Astrocyte (in vitro differentiated cells and primary cell): ENCODE data around the gene ARPC5.

ENCODE experiments used
- CTCF ChIP-seq: IDR thresholded peaks from 2 replicates; pipeline ENCODE4 v1.5.1; 2011; ENCODE audit warnings: low read depth, mild to moderate bottlenecking, inconsistent platforms, low read length, moderate library complexity; ENCODE audit not compliant: insufficient read depth
- EZH2 ChIP-seq: IDR thresholded peaks from 2 replicates; pipeline ENCODE4 v1.6.1; 2012; ENCODE audit warnings: mild to moderate bottlenecking, low read length, inconsistent platforms; ENCODE audit not compliant: insufficient read depth

DNA sequence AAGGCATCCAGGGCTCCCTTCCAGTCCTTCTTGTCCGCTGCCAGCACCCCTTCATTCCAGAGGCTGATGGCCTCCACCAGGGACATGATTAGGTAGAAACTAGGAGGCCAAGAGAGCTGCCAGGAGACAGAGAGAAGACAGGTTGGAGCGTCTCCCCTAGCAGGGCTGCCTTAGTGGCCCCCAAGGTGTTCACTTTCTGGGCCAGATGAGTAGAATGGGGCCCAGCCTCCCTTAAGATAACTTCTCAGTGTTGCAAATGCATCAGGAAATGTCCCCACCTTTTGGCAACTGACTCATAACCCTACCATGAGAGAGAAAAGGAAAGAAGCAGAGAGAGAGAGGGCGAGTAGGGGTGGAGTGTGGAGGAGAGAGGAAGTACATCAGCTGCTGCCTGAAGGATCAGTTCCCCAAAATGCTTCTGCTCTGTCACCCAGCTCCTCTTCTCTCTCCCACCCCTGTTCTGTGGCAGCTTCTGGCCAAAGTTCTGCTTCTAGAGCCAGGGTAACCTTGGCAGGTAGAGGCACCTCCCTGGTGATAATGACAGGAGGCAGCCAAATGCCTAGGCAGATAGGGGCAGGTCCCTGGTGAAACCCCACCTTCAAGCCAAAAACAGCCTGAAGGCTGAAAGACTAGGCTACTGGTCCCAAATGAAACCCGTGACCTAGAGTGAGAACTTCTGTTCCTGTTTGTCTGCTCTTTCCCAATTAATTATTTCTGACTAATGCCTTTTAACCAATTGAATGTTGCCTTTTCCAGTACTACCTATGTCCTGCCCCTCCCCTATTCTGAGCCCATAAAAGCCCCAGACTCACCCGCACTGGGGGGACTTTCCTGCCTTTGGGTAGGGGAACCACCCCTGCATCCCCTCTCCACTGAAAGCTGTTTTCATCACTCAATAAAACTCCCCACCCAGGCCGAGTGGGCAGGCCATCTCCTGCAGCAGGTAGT lies 45.1 kb downstream of the ARPC5 start, which contains the start of gene NCF2:
- TF ChIP-seq CTCF (no peak), EZH2 (no peak)
